HepG2 (cell line): ENCODE data around the gene MPV17L. TPM values are rescaled to one million over a fixed set of nuclear protein-coding genes. Genes with fewer than 3 reads are reported as not detected.

Source experiments
- CENPT ChIP-seq: sonication (generic); formaldehyde crosslinking; IDR thresholded peaks from 2 replicates; pipeline ENCODE4 v1.8.0; 2022; ENCODE audit warnings: low read depth, mild to moderate bottlenecking, moderate library complexity, missing genetic modification reagents
- GATA4 ChIP-seq: sonication (generic); IDR thresholded peaks from 2 replicates; pipeline ENCODE4 v1.6.1; 2016; ENCODE audit warnings: antibody characterized with exemption, low read depth, borderline replicate concordance
- GATAD1 ChIP-seq: IDR thresholded peaks from 2 replicates; pipeline ENCODE4 v1.6.1; 2016; ENCODE audit warnings: missing genetic modification reagents, missing compliant biosample characterization
- GZF1 ChIP-seq: sonication (generic); formaldehyde crosslinking; IDR thresholded peaks from 2 replicates; pipeline ENCODE4 v1.5.1; 2020; ENCODE audit warnings: mild to moderate bottlenecking, missing genetic modification reagents
- IRX3 ChIP-seq: sonication (generic); formaldehyde crosslinking; IDR thresholded peaks from 2 replicates; pipeline ENCODE4 v1.8.1; 2023; ENCODE audit warnings: mild to moderate bottlenecking, low read depth, missing genetic modification reagents, borderline replicate concordance
- KLF6 ChIP-seq: IDR thresholded peaks from 2 replicates; pipeline ENCODE4 v1.8.0; 2016; ENCODE audit warnings: missing biosample characterization, missing genetic modification reagents
- PHF20 ChIP-seq: sonication (generic); formaldehyde crosslinking; IDR thresholded peaks from 2 replicates; pipeline ENCODE4 v1.5.0; 2020; ENCODE audit warnings: mild to moderate bottlenecking, missing genetic modification reagents
- POLR2A ChIP-seq, 2 experiments: IDR thresholded peaks; 2 replicates each; pipeline ENCODE4 v1.6.1; 2011; ENCODE audit warnings: low read depth in 2 of 2, low read length in 2 of 2, mild to moderate bottlenecking in 1 of 2, moderate library complexity in 1 of 2; ENCODE audit not compliant: insufficient read depth in 1 of 2
- RAD21 ChIP-seq: fragments of 450-650 bp; formaldehyde crosslinking; IDR thresholded peaks from 2 replicates; pipeline ENCODE4 v1.5.0; 2020; ENCODE audit warnings: mild to moderate bottlenecking
- SAFB2 ChIP-seq: sonication (generic); formaldehyde crosslinking; IDR thresholded peaks from 2 replicates; pipeline ENCODE4 v1.5.1; 2020; ENCODE audit warnings: missing genetic modification reagents, low read depth, mild to moderate bottlenecking, borderline replicate concordance
- SP4 ChIP-seq: sonication (generic); formaldehyde crosslinking; IDR thresholded peaks from 2 replicates; pipeline ENCODE4 v1.8.1; 2023; ENCODE audit warnings: mild to moderate bottlenecking, missing genetic modification reagents
- SRY ChIP-seq: sonication (generic); formaldehyde crosslinking; IDR thresholded peaks from 2 replicates; pipeline ENCODE4 v1.8.0; 2022; ENCODE audit warnings: mild to moderate bottlenecking, missing genetic modification reagents
- STAG1 ChIP-seq: sonication (generic); formaldehyde crosslinking; IDR thresholded peaks from 2 replicates; pipeline ENCODE4 v1.4.0; 2020; ENCODE audit warnings: missing genetic modification reagents
- THYN1 ChIP-seq: sonication (generic); formaldehyde crosslinking; IDR thresholded peaks from 2 replicates; pipeline ENCODE4 v1.8.1; 2023; ENCODE audit warnings: low read depth, mild to moderate bottlenecking, moderate library complexity, missing genetic modification reagents, borderline replicate concordance
- YEATS4 ChIP-seq: sonication (generic); formaldehyde crosslinking; IDR thresholded peaks from 2 replicates; pipeline ENCODE4 v1.4.0; 2020; ENCODE audit warnings: missing genetic modification reagents, borderline replicate concordance
- ZNF205 ChIP-seq: IDR thresholded peaks from 2 replicates; pipeline ENCODE4 v1.6.1; 2018; ENCODE audit warnings: missing biosample characterization, missing genetic modification reagents
- ZNF292 ChIP-seq: sonication (generic); formaldehyde crosslinking; IDR thresholded peaks from 2 replicates; pipeline ENCODE4 v1.8.1; 2022; ENCODE audit warnings: mild to moderate bottlenecking, low read depth, missing genetic modification reagents, borderline replicate concordance
- ZNF317 ChIP-seq: sonication (generic); formaldehyde crosslinking; IDR thresholded peaks from 2 replicates; pipeline ENCODE4 v1.5.0; 2020; ENCODE audit warnings: mild to moderate bottlenecking, missing genetic modification reagents
- ZNF343 ChIP-seq: sonication (generic); formaldehyde crosslinking; IDR thresholded peaks from 2 replicates; pipeline ENCODE4 v1.4.0; 2020; ENCODE audit warnings: mild to moderate bottlenecking, missing genetic modification reagents
- ZNF576 ChIP-seq: sonication (generic); formaldehyde crosslinking; IDR thresholded peaks from 2 replicates; pipeline ENCODE4 v1.4.0; 2020; ENCODE audit warnings: mild to moderate bottlenecking, missing genetic modification reagents
- ZNF616 ChIP-seq: sonication (generic); formaldehyde crosslinking; IDR thresholded peaks from 2 replicates; pipeline ENCODE4 v1.5.0; 2020; ENCODE audit warnings: low read depth, mild to moderate bottlenecking, missing genetic modification reagents
- ZNF777 ChIP-seq: sonication (generic); formaldehyde crosslinking; IDR thresholded peaks from 2 replicates; pipeline ENCODE4 v1.4.0; 2020; ENCODE audit warnings: missing genetic modification reagents
- ZSCAN12 ChIP-seq: sonication (generic); formaldehyde crosslinking; IDR thresholded peaks from 2 replicates; pipeline ENCODE4 v1.9.0; 2021; ENCODE audit warnings: mild to moderate bottlenecking, missing genetic modification reagents
- polyA plus RNA-seq, 8 experiments: library from polyadenylated mRNA; depleted of rRNA in 3 of 8; stranded (reverse) in 7 of 8; unstranded in 1 of 8; fragments of >200 nt; fragmentation: Illumina TruSeq in 4 of 8; extraction: Trizol in 4 of 8; gene quantifications; 2 replicates each; pipeline versions ENCODE4 v1.2.1 to v1.2.3, GENCODE V29; 2011 to 2016; ENCODE audit warnings: low read depth in 4 of 8, missing spikeins in 1 of 8, mixed read lengths in 1 of 8; ENCODE audit not compliant: insufficient read depth in 1 of 8
- total RNA-seq, 5 experiments: library from RNA; depleted of rRNA; stranded (reverse); fragments of >200 nt; fragmentation: Illumina TruSeq; extraction: Trizol; gene quantifications; 2 replicates each; pipeline ENCODE4 v1.2.3, GENCODE V29; 2016; ENCODE audit warnings: low read depth in 1 of 5
- TF ChIP-seq, protein P1 (sequence below): sonication (generic); formaldehyde crosslinking; IDR thresholded peaks from 2 replicates; pipeline ENCODE4 v1.8.0; 2022; ENCODE audit warnings: missing genetic modification reagents, mild to moderate bottlenecking, borderline replicate concordance
- TF ChIP-seq, protein P2 (sequence below): sonication (generic); formaldehyde crosslinking; IDR thresholded peaks from 2 replicates; pipeline ENCODE4 v1.4.0; 2020; ENCODE audit warnings: missing genetic modification reagents, borderline replicate concordance
- TF ChIP-seq, protein P3 (sequence below): IDR thresholded peaks from 2 replicates; pipeline ENCODE4 v1.6.1; 2016; ENCODE audit warnings: mild to moderate bottlenecking, missing biosample characterization, missing genetic modification reagents

The MPV17L gene
- total and polyA plus RNA-seq, 2 of the 13 experiments (the other 11 are each of a cell fraction or from before 2014, with no cell fraction given), result 34.7 to 63.8 TPM

DNA sequence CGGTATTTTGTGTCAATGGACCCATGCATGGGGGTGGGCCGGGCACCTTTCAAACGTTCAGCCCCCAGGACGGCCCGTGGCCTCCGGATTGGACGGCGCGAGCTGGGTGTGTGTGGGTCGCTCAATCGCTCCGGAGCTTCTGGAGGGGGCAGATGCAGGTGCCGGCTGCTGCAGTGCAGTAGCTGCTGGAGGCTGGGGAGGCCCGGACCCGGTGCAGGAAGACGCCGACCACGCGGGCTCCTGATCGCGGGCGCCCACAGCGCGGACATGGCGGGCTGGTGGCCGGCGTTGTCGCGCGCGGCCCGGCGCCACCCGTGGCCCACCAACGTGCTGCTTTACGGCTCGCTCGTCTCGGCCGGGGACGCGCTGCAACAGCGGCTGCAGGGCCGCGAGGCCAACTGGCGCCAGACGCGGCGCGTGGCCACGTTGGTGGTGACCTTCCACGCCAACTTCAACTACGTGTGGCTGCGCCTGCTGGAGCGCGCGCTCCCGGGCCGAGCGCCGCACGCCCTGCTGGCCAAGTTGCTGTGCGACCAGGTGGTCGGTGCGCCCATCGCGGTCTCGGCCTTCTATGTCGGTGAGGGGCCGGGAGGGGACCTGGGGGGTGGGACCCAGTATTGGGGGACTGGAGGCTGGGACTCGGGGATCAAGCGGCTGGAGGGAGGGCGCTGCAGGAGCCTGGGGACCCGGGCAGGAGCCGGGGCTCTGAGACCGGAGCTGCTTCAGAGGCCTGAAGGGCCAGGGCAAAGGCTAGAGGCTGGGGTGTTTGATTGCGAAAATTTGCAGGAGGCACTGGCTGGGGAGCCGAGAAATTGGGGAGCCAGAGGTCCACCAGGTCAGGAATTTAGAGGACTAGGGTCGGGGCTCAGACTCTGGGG is at the start of gene MPV17L (continued):
- peak; percentile 53; the same call in 1 of the 2 replicates for TF ChIP-seq ZNF616 (CRISPR knock-in tag)
- TF ChIP-seq ZSCAN12 (CRISPR knock-in tag), result peak; percentile 82; the same call in 1 of the 2 replicates
- TF ChIP-seq ZNF777 (CRISPR knock-in tag), result peak; percentile 86
- TF ChIP-seq POLR2A (IDR thresholded peaks at IDR 0.05; ENCODE audit: insufficient read depth in 1 of 2, low read depth in 2 of 2, low read length in 2 of 2), result peak; percentile 90 to 96
- TF ChIP-seq SAFB2 (CRISPR knock-in tag), result peak; percentile 94; the same call in 1 of the 2 replicates
- TF ChIP-seq IRX3 (CRISPR knock-in tag), result peak; percentile 95
- peak; percentile 80 for TF ChIP-seq ZNF317 (CRISPR knock-in tag)
- TF ChIP-seq, protein P1, sequence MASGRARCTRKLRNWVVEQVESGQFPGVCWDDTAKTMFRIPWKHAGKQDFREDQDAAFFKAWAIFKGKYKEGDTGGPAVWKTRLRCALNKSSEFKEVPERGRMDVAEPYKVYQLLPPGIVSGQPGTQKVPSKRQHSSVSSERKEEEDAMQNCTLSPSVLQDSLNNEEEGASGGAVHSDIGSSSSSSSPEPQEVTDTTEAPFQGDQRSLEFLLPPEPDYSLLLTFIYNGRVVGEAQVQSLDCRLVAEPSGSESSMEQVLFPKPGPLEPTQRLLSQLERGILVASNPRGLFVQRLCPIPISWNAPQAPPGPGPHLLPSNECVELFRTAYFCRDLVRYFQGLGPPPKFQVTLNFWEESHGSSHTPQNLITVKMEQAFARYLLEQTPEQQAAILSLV, result peak; percentile 95
- TF ChIP-seq, protein P2, sequence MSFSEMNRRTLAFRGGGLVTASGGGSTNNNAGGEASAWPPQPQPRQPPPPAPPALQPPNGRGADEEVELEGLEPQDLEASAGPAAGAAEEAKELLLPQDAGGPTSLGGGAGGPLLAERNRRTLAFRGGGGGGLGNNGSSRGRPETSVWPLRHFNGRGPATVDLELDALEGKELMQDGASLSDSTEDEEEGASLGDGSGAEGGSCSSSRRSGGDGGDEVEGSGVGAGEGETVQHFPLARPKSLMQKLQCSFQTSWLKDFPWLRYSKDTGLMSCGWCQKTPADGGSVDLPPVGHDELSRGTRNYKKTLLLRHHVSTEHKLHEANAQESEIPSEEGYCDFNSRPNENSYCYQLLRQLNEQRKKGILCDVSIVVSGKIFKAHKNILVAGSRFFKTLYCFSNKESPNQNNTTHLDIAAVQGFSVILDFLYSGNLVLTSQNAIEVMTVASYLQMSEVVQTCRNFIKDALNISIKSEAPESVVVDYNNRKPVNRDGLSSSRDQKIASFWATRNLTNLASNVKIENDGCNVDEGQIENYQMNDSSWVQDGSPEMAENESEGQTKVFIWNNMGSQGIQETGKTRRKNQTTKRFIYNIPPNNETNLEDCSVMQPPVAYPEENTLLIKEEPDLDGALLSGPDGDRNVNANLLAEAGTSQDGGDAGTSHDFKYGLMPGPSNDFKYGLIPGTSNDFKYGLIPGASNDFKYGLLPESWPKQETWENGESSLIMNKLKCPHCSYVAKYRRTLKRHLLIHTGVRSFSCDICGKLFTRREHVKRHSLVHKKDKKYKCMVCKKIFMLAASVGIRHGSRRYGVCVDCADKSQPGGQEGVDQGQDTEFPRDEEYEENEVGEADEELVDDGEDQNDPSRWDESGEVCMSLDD (CRISPR knock-in tag), result peak; percentile 75
- 0 out of 2 replicates have a peak, but pooled peaks have one; percentile 8 for TF ChIP-seq STAG1
- 0 out of 2 replicates have a peak, but pooled peaks have one; percentile 32 for TF ChIP-seq GATA4
- TF ChIP-seq KLF6, result peak; percentile 61
- peak; percentile 17; the same call in 1 of the 2 replicates for TF ChIP-seq GATAD1 (CRISPR knock-in tag)
- 0 out of 2 replicates have a peak, but pooled peaks have one; percentile 63 for TF ChIP-seq THYN1 (CRISPR knock-in tag)
- TF ChIP-seq, protein P3, sequence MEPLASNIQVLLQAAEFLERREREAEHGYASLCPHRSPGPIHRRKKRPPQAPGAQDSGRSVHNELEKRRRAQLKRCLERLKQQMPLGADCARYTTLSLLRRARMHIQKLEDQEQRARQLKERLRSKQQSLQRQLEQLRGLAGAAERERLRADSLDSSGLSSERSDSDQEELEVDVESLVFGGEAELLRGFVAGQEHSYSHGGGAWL (CRISPR knock-in tag), result peak; percentile 70
- peak; percentile 31; the same call in 1 of the 2 replicates for TF ChIP-seq ZNF205 (CRISPR knock-in tag)
- peak; percentile 94 for TF ChIP-seq CENPT (CRISPR knock-in tag)
- peak; percentile 69; the same call in 1 of the 2 replicates for TF ChIP-seq YEATS4 (CRISPR knock-in tag)
- peak; percentile 66; the same call in 1 of the 2 replicates for TF ChIP-seq ZNF343 (CRISPR knock-in tag)
- peak; percentile 98 for TF ChIP-seq SRY (CRISPR knock-in tag)
- peak; percentile 41; the same call in 1 of the 2 replicates for TF ChIP-seq PHF20
- peak; percentile 45; the same call in 1 of the 2 replicates for TF ChIP-seq GZF1
- TF ChIP-seq SP4 (CRISPR knock-in tag), result peak; percentile 77
- peak; percentile 75; the same call in 1 of the 2 replicates for TF ChIP-seq ZNF292 (CRISPR knock-in tag)
- peak; percentile 79 for TF ChIP-seq RAD21
- 0 out of 2 replicates have a peak, but pooled peaks have one; percentile 17 for TF ChIP-seq ZNF576
